HepG2 (cell line): ENCODE measurements around the gene RASGRF1. TPM values are rescaled to one million over a fixed set of nuclear protein-coding genes. Genes with fewer than 3 reads are reported as not detected.

Experiments used
- ATAC-seq: fragments of 200-7000 bp; cut with Tn5 transposase; 3 replicates; pipeline ENCODE4 v1.9.1; 2020; ENCODE audit warnings: mild to moderate bottlenecking, moderate library complexity
- BruUV-seq: library from RNA; stranded (reverse); fragments of 400-500 nt; replicated peaks from 2 replicates; lab custom pipeline; 2021; lab: Mats Ljungman, UMichigan
- CTCF ChIA-PET: fragments of 300-600 bp; formaldehyde crosslinking; extraction: SDS; loops from one replicate; lab custom pipeline; 2021; ENCODE audit warnings: low total read pairs, inconsistent platforms, low intra/inter-chr PET ratio; lab: Yijun Ruan, JAX
- POLR2A ChIA-PET: fragments of 350-600 bp; sonication (Branson Sonifier 250); formaldehyde crosslinking; loops from one replicate; lab custom pipeline; 2020; ENCODE audit warnings: antibody characterized with exemption, inconsistent platforms; lab: Yijun Ruan, JAX
- DNase-seq: peaks from one replicate; pipeline ENCODE4 v3.0.0-alpha.2; 2015; ENCODE audit warnings: low spot score
- FAIRE-seq: peaks from 3 replicates; lab custom pipeline; 2011; peaks lifted over from hg19 to GRCh38; lab: Jason Lieb, UNC
- H2AFZ ChIP-seq: one replicate; pipeline ENCODE4 v1.6.1; 2011; ENCODE audit warnings: low read length, inconsistent platforms
- H3K27ac ChIP-seq: fragments of 300-600 bp; 3 replicates; pipeline ENCODE4 v1.8.0; 2011; ENCODE audit warnings: mixed run types, mild to moderate bottlenecking, mixed read lengths, low read length, inconsistent platforms; ENCODE audit not compliant: insufficient read depth; ENCODE audit errors: extremely low read length
- H3K27me3 ChIP-seq, 2 experiments: fragments of 200-600 bp in 1 of 2; 2 replicates in 1 of 2; 3 replicates in 1 of 2; pipeline versions ENCODE4 v1.6.0 to v1.8.0; 2011; ENCODE audit warnings: low read length in 2 of 2, mild to moderate bottlenecking in 2 of 2, moderate library complexity in 2 of 2, inconsistent platforms in 1 of 2; ENCODE audit not compliant: insufficient read depth in 2 of 2, control insufficient read depth in 1 of 2
- H3K36me3 ChIP-seq, 2 experiments: fragments of 200-600 bp in 1 of 2; replicated peaks in 1 of 2; 2 replicates in 1 of 2; 3 replicates in 1 of 2; pipeline versions ENCODE4 v1.5.1 to v1.8.0; 2011; ENCODE audit warnings: low read length in 2 of 2, inconsistent platforms in 1 of 2; ENCODE audit not compliant: insufficient read depth in 2 of 2, control insufficient read depth in 1 of 2
- H3K4me1 ChIP-seq: 2 replicates; pipeline ENCODE4 v1.5.1; 2012; ENCODE audit warnings: low read length, inconsistent platforms; ENCODE audit not compliant: insufficient read depth
- H3K4me2 ChIP-seq: 2 replicates; pipeline ENCODE4 v1.6.0; 2011; ENCODE audit warnings: low read depth, low read length, inconsistent platforms
- H3K4me3 ChIP-seq, 3 experiments: fragments of 200-600 bp in 1 of 3; sonication (generic), shearing (Covaris generic) in 1 of 3; replicated peaks in 1 of 3; 2 replicates each; pipeline ENCODE4 v1.5.1; 2011 to 2016; ENCODE audit warnings: low read length in 3 of 3, inconsistent platforms in 2 of 3, low read depth in 2 of 3, mild to moderate bottlenecking in 2 of 3, control low read depth in 1 of 3, mixed read lengths in 1 of 3; ENCODE audit not compliant: insufficient read depth in 1 of 3
- H3K79me2 ChIP-seq: one replicate; pipeline ENCODE4 v1.6.1; 2011; ENCODE audit warnings: low read length, inconsistent platforms; ENCODE audit not compliant: insufficient read depth
- H3K9ac ChIP-seq: 2 replicates; pipeline ENCODE4 v1.6.0; 2011; ENCODE audit warnings: mild to moderate bottlenecking, low read depth, low read length, inconsistent platforms; ENCODE audit not compliant: insufficient read depth
- H3K9me3 ChIP-seq: 2 replicates; pipeline ENCODE4 v1.5.1; 2012; ENCODE audit warnings: mild to moderate bottlenecking, low read length
- H4K20me1 ChIP-seq: 2 replicates; pipeline ENCODE4 v1.6.0; 2011; ENCODE audit warnings: inconsistent platforms, mild to moderate bottlenecking, low read length, moderate library complexity; ENCODE audit not compliant: insufficient read depth
- DBP ChIP-seq: sonication (generic); formaldehyde crosslinking; IDR thresholded peaks from 2 replicates; pipeline ENCODE4 v1.4.0; 2020; ENCODE audit warnings: missing genetic modification reagents; ENCODE audit errors: not compliant biosample characterization
- ELF1 ChIP-seq: sonication (generic); formaldehyde crosslinking; IDR thresholded peaks from 2 replicates; pipeline ENCODE4 v1.4.0; 2020; ENCODE audit warnings: missing genetic modification reagents
- EZH2 ChIP-seq: conservative IDR thresholded peaks from 2 replicates; pipeline ENCODE4 v1.6.1; 2012; ENCODE audit warnings: mild to moderate bottlenecking, low read depth, low read length, moderate library complexity
- MAFF ChIP-seq: IDR thresholded peaks from 2 replicates; pipeline ENCODE4 v1.6.1; 2011; ENCODE audit warnings: low read depth, low read length, improper control_type of control experiment
- MAFK ChIP-seq, 2 experiments: IDR thresholded peaks in 1 of 2; conservative IDR thresholded peaks in 1 of 2; 2 replicates each; pipeline ENCODE4 v1.6.1; 2011; ENCODE audit warnings: improper control_type of control experiment in 2 of 2, low read length in 2 of 2
- MTA1 ChIP-seq: sonication (generic); formaldehyde crosslinking; IDR thresholded peaks from 2 replicates; pipeline ENCODE4 v1.4.0; 2020; ENCODE audit warnings: missing genetic modification reagents, mild to moderate bottlenecking, borderline replicate concordance
- MXI1 ChIP-seq: IDR thresholded peaks from 3 replicates; pipeline ENCODE4 v1.6.1; 2012; ENCODE audit warnings: low read depth, low read length, inconsistent platforms, borderline replicate concordance
- NBN ChIP-seq: fragments of 450-650 bp; conservative IDR thresholded peaks from 2 replicates; pipeline ENCODE4 v1.6.1; 2017
- NFE2 ChIP-seq: sonication (generic); formaldehyde crosslinking; IDR thresholded peaks from 2 replicates; pipeline ENCODE4 v1.4.0; 2020; ENCODE audit warnings: missing genetic modification reagents
- ZBTB7A ChIP-seq: sonication (generic); formaldehyde crosslinking; IDR thresholded peaks from 2 replicates; pipeline ENCODE4 v1.8.0; 2022; ENCODE audit warnings: mild to moderate bottlenecking, missing genetic modification reagents
- ZKSCAN5 ChIP-seq: sonication (generic); formaldehyde crosslinking; IDR thresholded peaks from 2 replicates; pipeline ENCODE4 v1.5.1; 2020; ENCODE audit warnings: mild to moderate bottlenecking, missing genetic modification reagents
- ZNF232 ChIP-seq: sonication (generic); formaldehyde crosslinking; IDR thresholded peaks from 2 replicates; pipeline ENCODE4 v1.4.0; 2020; ENCODE audit warnings: missing genetic modification reagents, borderline replicate concordance
- ZNF263 ChIP-seq: sonication (generic); formaldehyde crosslinking; IDR thresholded peaks from 2 replicates; pipeline ENCODE4 v1.4.0; 2020; ENCODE audit warnings: missing genetic modification reagents
- ZNF318 ChIP-seq: sonication (generic); formaldehyde crosslinking; IDR thresholded peaks from 2 replicates; pipeline ENCODE4 v1.4.0; 2020; ENCODE audit warnings: mild to moderate bottlenecking, missing genetic modification reagents
- ZNF570 ChIP-seq: sonication (generic); formaldehyde crosslinking; IDR thresholded peaks from 2 replicates; pipeline ENCODE4 v1.4.0; 2020; ENCODE audit warnings: mild to moderate bottlenecking, missing genetic modification reagents, borderline replicate concordance
- ZNF629 ChIP-seq: sonication (generic); formaldehyde crosslinking; conservative IDR thresholded peaks from 2 replicates; pipeline ENCODE4 v1.5.0; 2020; ENCODE audit warnings: missing genetic modification reagents
- WGBS: methylation state at CpG from one replicate; pipeline ENCODE4 v1.1.6; 2017; ENCODE audit warnings: low lambda C conversion rate; 5-methylcytosine and 5-hydroxymethylcytosine counted together
- in situ Hi-C: cut with HindIII; loops from 2 replicates; pipeline ENCODE4 v1.10.0; 2017; ENCODE audit warnings: low pct_unique_long_range_greater_than_20kb; ENCODE audit not compliant: extremely low pct_ligation_motif_present
- intact Hi-C: fragments of 100-400 bp; cut with micrococcal nuclease; formaldehyde crosslinking; loops from one replicate; pipeline ENCODE4 v1.10.0; 2022; ENCODE audit not compliant: unreplicated experiment
- polyA plus RNA-seq, 8 experiments: library from polyadenylated mRNA; depleted of rRNA in 3 of 8; stranded (reverse) in 7 of 8; unstranded in 1 of 8; fragments of >200 nt; fragmentation: Illumina TruSeq in 4 of 8; extraction: Trizol in 4 of 8; gene quantifications; 2 replicates each; pipeline versions ENCODE4 v1.2.1 to v1.2.3, GENCODE V29; 2011 to 2016; ENCODE audit warnings: low read depth in 4 of 8, missing spikeins in 1 of 8, mixed read lengths in 1 of 8; ENCODE audit not compliant: insufficient read depth in 1 of 8
- total RNA-seq, 5 experiments: library from RNA; depleted of rRNA; stranded (reverse); fragments of >200 nt; fragmentation: Illumina TruSeq; extraction: Trizol; gene quantifications; 2 replicates each; pipeline ENCODE4 v1.2.3, GENCODE V29; 2016; ENCODE audit warnings: low read depth in 1 of 5
- TF ChIP-seq, protein P1 (sequence below): sonication (generic); formaldehyde crosslinking; IDR thresholded peaks from 2 replicates; pipeline ENCODE4 v1.4.0; 2020; ENCODE audit warnings: missing genetic modification reagents

The RASGRF1 gene
- total and polyA plus RNA-seq, 2 of the 13 experiments (the other 11 are each of a cell fraction or from before 2014, with no cell fraction given) = 0.55 to 3.0 TPM

GRCh38 chr15:79133309-79133708, 42.7 kb upstream of the RASGRF1 start:
- Histone ChIP-seq H3K4me1 (no peaks in the 10 kb centered on the region), H3K4me2 (no peak overlapping the region), H3K27ac (no peak overlapping the region), H3K27me3 (peaks cover 0 to 6% of the 10 kb centered on the region in 2 experiments; a peak in 1 of 5 replicates), H3K9ac (no peak overlapping the region), H3K79me2 (no peaks in the 10 kb centered on the region), H2AFZ (no peak overlapping the region), H3K36me3 (no peaks in the 10 kb centered on the region), H3K4me3 (no peak overlapping the region), H4K20me1 (no peaks in the 10 kb centered on the region), H3K9me3 (peaks cover 14% of the 10 kb centered on the region; the same call in 1 of the 2 replicates)
- TF ChIP-seq ZNF570 (CRISPR knock-in tag) (no peak), ZNF318 (no peak), ZKSCAN5 (no peak), EZH2 (no peak), ELF1 (no peak), ZNF263 (CRISPR knock-in tag) (no peak), NBN (no peak), ZBTB7A (CRISPR knock-in tag) (no peak), NFE2 (no peak), MXI1 (no peak), DBP (CRISPR knock-in tag) (no peak), MAFK (conservative IDR thresholded peaks at IDR 0.05 in 1 of 2, IDR thresholded peaks at IDR 0.05 in 1 of 2; ENCODE audit: low read length in 2 of 2) (peak; percentile 77 to 82), MAFF (peak; percentile 78), MTA1 (CRISPR knock-in tag) (no peak), ZNF629 (0 out of 2 replicates have a peak, but pooled peaks have one; percentile 34), ZNF232 (CRISPR knock-in tag) (no peak)
- TF ChIP-seq, protein P1, sequence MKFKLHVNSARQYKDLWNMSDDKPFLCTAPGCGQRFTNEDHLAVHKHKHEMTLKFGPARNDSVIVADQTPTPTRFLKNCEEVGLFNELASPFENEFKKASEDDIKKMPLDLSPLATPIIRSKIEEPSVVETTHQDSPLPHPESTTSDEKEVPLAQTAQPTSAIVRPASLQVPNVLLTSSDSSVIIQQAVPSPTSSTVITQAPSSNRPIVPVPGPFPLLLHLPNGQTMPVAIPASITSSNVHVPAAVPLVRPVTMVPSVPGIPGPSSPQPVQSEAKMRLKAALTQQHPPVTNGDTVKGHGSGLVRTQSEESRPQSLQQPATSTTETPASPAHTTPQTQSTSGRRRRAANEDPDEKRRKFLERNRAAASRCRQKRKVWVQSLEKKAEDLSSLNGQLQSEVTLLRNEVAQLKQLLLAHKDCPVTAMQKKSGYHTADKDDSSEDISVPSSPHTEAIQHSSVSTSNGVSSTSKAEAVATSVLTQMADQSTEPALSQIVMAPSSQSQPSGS (CRISPR knock-in tag) = no peak
- intact Hi-C loops (no loop called here), in situ Hi-C loops (no loop called here)
- FAIRE-seq (no peak), DNase-seq (no peak), ATAC-seq (no peak)
- POLR2A ChIA-PET = no interaction called here
- CTCF ChIA-PET = no interaction called here
- 0% methylated on average over 2 of the region's 2 CpGs for WGBS
- BruUV-seq = no TSS peak
